Measurements from ENCODE around the gene TGFBR3. TPM values are rescaled to one million over a fixed set of nuclear protein-coding genes. Genes with fewer than 3 reads are reported as not detected.

Gene TGFBR3
- total RNA-seq, 6 experiments from 2014 or later, result 5.8 to 21.1 (median 19.0) TPM

GRCh38 chr1:91700771-91701471 is 185.0 kb downstream of the TGFBR3 start:
- peak overlapping the region; percentile 66 for H3K4me3 Mint-ChIP-seq
- peak; percentile 54 for DNase-seq
- peaks cover 63% of the 10 kb centered on the region for H3K4me1 Mint-ChIP-seq (ENCODE audit: low read depth)
- H3K9me3 Mint-ChIP-seq, result no peaks in the 10 kb centered on the region
- TF ChIP-seq CTCF (IDR thresholded peaks at IDR 0.05), result no peak
- H3K27me3 Mint-ChIP-seq (ENCODE audit: insufficient read depth), result no peaks in the 10 kb centered on the region
- peaks cover 28% of the 10 kb centered on the region for H3K36me3 Mint-ChIP-seq (ENCODE audit: low read depth)
- H3K27ac Mint-ChIP-seq, result peak overlapping the region; percentile 92

GRCh38 chr1:91700332-91700731 is 185.6 kb downstream of the TGFBR3 start:
- Mint-ChIP-seq H3K4me1 (ENCODE audit: low read depth) (peaks cover 64% of the 10 kb centered on the region), H3K9me3 (no peaks in the 10 kb centered on the region), H3K27ac (peak overlapping the region; percentile 92), H3K27me3 (ENCODE audit: insufficient read depth) (no peaks in the 10 kb centered on the region), H3K36me3 (ENCODE audit: low read depth) (peaks cover 31% of the 10 kb centered on the region), H3K4me3 (peak overlapping the region; percentile 66)
- peak; percentile 67 for DNase-seq
- TF ChIP-seq CTCF (IDR thresholded peaks at IDR 0.05), result peak; percentile 78

GRCh38 chr1:91699339-91699974 is 186.5 kb downstream of the TGFBR3 start:
- H3K4me3 Mint-ChIP-seq, result peak overlapping the region; percentile 61
- peaks cover 64% of the 10 kb centered on the region for H3K4me1 Mint-ChIP-seq (ENCODE audit: low read depth)
- H3K27ac Mint-ChIP-seq, result peak overlapping the region; percentile 92
- DNase-seq, result peak; percentile 85
- no peak for TF ChIP-seq CTCF (IDR thresholded peaks at IDR 0.05)
- peaks cover 28% of the 10 kb centered on the region for H3K36me3 Mint-ChIP-seq (ENCODE audit: low read depth)
- H3K27me3 Mint-ChIP-seq (ENCODE audit: insufficient read depth), result no peaks in the 10 kb centered on the region
- H3K9me3 Mint-ChIP-seq, result no peaks in the 10 kb centered on the region

- TF ChIP-seq CTCF (IDR thresholded peaks at IDR 0.05), result no peak
- Mint-ChIP-seq H3K4me3 (peak overlapping the region; percentile 35; the same call in 1 of the 2 replicates), H3K4me1 (ENCODE audit: low read depth) (peaks cover 74% of the 10 kb centered on the region), H3K36me3 (ENCODE audit: low read depth) (peaks cover 26% of the 10 kb centered on the region), H3K27ac (peak overlapping the region; percentile 60; the same call in 1 of the 2 replicates), H3K9me3 (no peaks in the 10 kb centered on the region), H3K27me3 (ENCODE audit: insufficient read depth) (no peaks in the 10 kb centered on the region)
- DNase-seq, result no peak
Observed at GRCh38 chr1:91697861-91698260, 188.1 kb downstream of the TGFBR3 start.

GRCh38 chr1:91697416-91697815 is 188.5 kb downstream of the TGFBR3 start:
- no peaks in the 10 kb centered on the region for H3K9me3 Mint-ChIP-seq
- peaks cover 30% of the 10 kb centered on the region for H3K36me3 Mint-ChIP-seq (ENCODE audit: low read depth)
- H3K4me1 Mint-ChIP-seq (ENCODE audit: low read depth), result peaks cover 74% of the 10 kb centered on the region
- peak overlapping the region; percentile 35; the same call in 1 of the 2 replicates for H3K4me3 Mint-ChIP-seq
- H3K27me3 Mint-ChIP-seq (ENCODE audit: insufficient read depth), result no peaks in the 10 kb centered on the region
- H3K27ac Mint-ChIP-seq, result peak overlapping the region; percentile 60
- no peak for DNase-seq
- no peak for TF ChIP-seq CTCF (IDR thresholded peaks at IDR 0.05)

Data from HFFc6 (cell line).